Liver (tissue), 9 donors: ENCODE results near the gene CEL. TPM values are rescaled to one million over a fixed set of nuclear protein-coding genes. Genes with fewer than 3 reads are reported as not detected.

Source experiments
- DNase-seq: peaks from one replicate; pipeline ENCODE4 v3.0.0-alpha.2; 2017; ENCODE audit warnings: low spot score
- H3K27ac ChIP-seq, 2 donors: one replicate each; pipeline ENCODE4 v1.7.0; 2013; ENCODE audit warnings: inconsistent platforms in 2 of 2, low read length in 2 of 2, control low read depth in 1 of 2, low read depth in 1 of 2, mild to moderate bottlenecking in 1 of 2
- H3K27me3 ChIP-seq, 4 donors: one replicate each; pipeline versions ENCODE4 v1.6.1 to v1.7.0; 2013; ENCODE audit warnings: low read length in 3 of 4, inconsistent platforms in 1 of 4, mild to moderate bottlenecking in 1 of 4, moderate library complexity in 1 of 4; ENCODE audit not compliant: control insufficient read depth in 4 of 4, insufficient read depth in 4 of 4
- H3K36me3 ChIP-seq, 4 donors: one replicate each; pipeline versions ENCODE4 v1.6.1 to v1.7.0; 2013; ENCODE audit warnings: low read length in 3 of 4, mild to moderate bottlenecking in 3 of 4, low read depth in 1 of 4, moderate library complexity in 1 of 4; ENCODE audit not compliant: control insufficient read depth in 4 of 4, insufficient read depth in 3 of 4
- H3K4me1 ChIP-seq, 4 donors: one replicate each; pipeline versions ENCODE4 v1.6.1 to v1.7.0; 2013; ENCODE audit warnings: low read length in 3 of 4, mild to moderate bottlenecking in 3 of 4, moderate library complexity in 1 of 4; ENCODE audit not compliant: control insufficient read depth in 4 of 4, insufficient read depth in 4 of 4
- H3K4me3 ChIP-seq, 3 donors: one replicate each; pipeline versions ENCODE4 v1.6.1 to v1.7.0; 2013; ENCODE audit warnings: low read length in 3 of 3, control low read depth in 1 of 3, low read depth in 1 of 3, mild to moderate bottlenecking in 1 of 3
- H3K9ac ChIP-seq, 2 donors: one replicate each; pipeline ENCODE4 v1.7.0; 2013; ENCODE audit warnings: low read length in 2 of 2, mild to moderate bottlenecking in 2 of 2, moderate library complexity in 2 of 2, control low read depth in 1 of 2, low read depth in 1 of 2
- H3K9me3 ChIP-seq, 4 donors: one replicate each; pipeline versions ENCODE4 v1.6.1 to v1.7.0; 2013; ENCODE audit warnings: low read length in 3 of 4; ENCODE audit not compliant: control insufficient read depth in 4 of 4
- EGR1 ChIP-seq, 2 donors: IDR thresholded peaks; 2 replicates each; pipeline ENCODE4 v1.6.1; 2016 to 2018; ENCODE audit warnings: antibody characterized with exemption in 2 of 2, low read depth in 2 of 2
- FOXA1 ChIP-seq: IDR thresholded peaks from 2 replicates; pipeline ENCODE4 v1.6.1; 2016; ENCODE audit warnings: antibody characterized with exemption
- FOXA2 ChIP-seq: IDR thresholded peaks from 2 replicates; pipeline ENCODE4 v1.6.1; 2016; ENCODE audit warnings: antibody characterized with exemption
- GABPA ChIP-seq, 2 donors: IDR thresholded peaks in 1 of 2; conservative IDR thresholded peaks in 1 of 2; 2 replicates each; pipeline ENCODE4 v1.6.1; 2016; ENCODE audit warnings: antibody characterized with exemption in 2 of 2, mild to moderate bottlenecking in 1 of 2, moderate library complexity in 1 of 2
- NR2F2 ChIP-seq: IDR thresholded peaks from 2 replicates; pipeline ENCODE4 v1.6.1; 2016; ENCODE audit warnings: antibody characterized with exemption
- RAD21 ChIP-seq, 2 donors: IDR thresholded peaks; 2 replicates each; pipeline ENCODE4 v1.6.1; 2016; ENCODE audit warnings: antibody characterized with exemption in 2 of 2, mild to moderate bottlenecking in 2 of 2
- RXRA ChIP-seq, 2 donors: IDR thresholded peaks; 2 replicates each; pipeline ENCODE4 v1.6.1; 2017 to 2018; ENCODE audit warnings: antibody characterized with exemption in 2 of 2, mild to moderate bottlenecking in 1 of 2
- SP1 ChIP-seq: IDR thresholded peaks from 2 replicates; pipeline ENCODE4 v1.6.1; 2018; ENCODE audit warnings: antibody characterized with exemption, mild to moderate bottlenecking
- TAF1 ChIP-seq: conservative IDR thresholded peaks from 2 replicates; pipeline ENCODE4 v1.6.1; 2016; ENCODE audit warnings: antibody characterized with exemption, mild to moderate bottlenecking
- YY1 ChIP-seq: IDR thresholded peaks from 2 replicates; pipeline ENCODE4 v1.6.1; 2016; ENCODE audit warnings: antibody characterized with exemption, mild to moderate bottlenecking
- WGBS: extraction: QIAGEN DNeasy Blood & Tissue Kit; methylation state at CpG from one replicate; pipeline ENCODE4 v1.1.7; 2013; 5-methylcytosine and 5-hydroxymethylcytosine counted together
- polyA plus RNA-seq, 2 donors: library from polyadenylated mRNA; stranded (reverse) in 1 of 2; unstranded in 1 of 2; fragments of 200-250 nt in 1 of 2; fragments of >200 nt in 1 of 2; fragmentation: Nextera tagmentation in 1 of 2; extraction: Ambion mirVana in 1 of 2; gene quantifications; one replicate each; pipeline versions ENCODE4 v1.2.1 to v1.2.3, GENCODE V29; 2013 to 2015
- total RNA-seq, 2 donors: library from RNA; depleted of rRNA; stranded (reverse); fragments of >200 nt; gene quantifications; one replicate each; pipeline ENCODE4 v1.2.3, GENCODE V29; 2014
- TF ChIP-seq, protein P1 (sequence below): IDR thresholded peaks from 2 replicates; pipeline ENCODE4 v1.6.1; 2016; ENCODE audit warnings: antibody characterized with exemption, mild to moderate bottlenecking
- TF ChIP-seq, protein P2 (sequence below): fragments of 150-350 bp; IDR thresholded peaks from 2 replicates; pipeline ENCODE4 v1.5.1; 2017; ENCODE audit warnings: improper control_type of control experiment, low read depth, low read length; ENCODE audit not compliant: missing input control
- TF ChIP-seq, protein P3 (sequence below): IDR thresholded peaks from 2 replicates; pipeline ENCODE4 v1.6.1; 2016; ENCODE audit warnings: antibody characterized with exemption
- TF ChIP-seq, protein P4 (sequence below): IDR thresholded peaks from 2 replicates; pipeline ENCODE4 v1.6.1; 2016; ENCODE audit warnings: antibody characterized with exemption
- donor health status: healthy.
- donor health status: healthy.
- donor health status: healthy.
- donor health status: healthy.
- donor health status: healthy.

CEL gene
- total and polyA plus RNA-seq, 4 donors: 0.08 to 0.25 (median 0.09) TPM; not detected in 1

DNA sequence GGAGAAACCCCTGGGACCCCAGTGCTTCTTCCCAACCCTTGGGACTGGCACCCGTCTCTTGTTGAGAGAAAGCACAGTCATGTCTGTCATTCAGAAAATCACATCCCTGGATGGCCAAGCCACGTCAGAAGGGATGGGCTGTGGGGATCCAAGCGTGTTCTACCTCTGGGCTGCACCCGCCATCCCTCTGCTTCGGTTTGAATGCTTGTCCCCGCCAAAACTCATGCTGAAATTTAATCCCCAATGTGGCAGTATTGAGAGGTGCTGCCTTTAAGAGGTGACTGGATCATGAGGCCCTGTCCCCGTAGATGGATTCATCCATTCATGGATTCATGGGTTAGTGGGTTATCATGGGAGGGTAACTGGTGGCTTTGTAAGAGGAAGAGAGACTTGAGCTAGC is 27.0 kb downstream of the CEL start:
- H3K4me3 ChIP-seq: no peak overlapping the region
- no peak overlapping the region for H3K9ac ChIP-seq
- no peak for TF ChIP-seq GABPA (IDR thresholded peaks at IDR 0.05 in 1 of 2, conservative IDR thresholded peaks at IDR 0.05 in 1 of 2)
- TF ChIP-seq, protein P1, sequence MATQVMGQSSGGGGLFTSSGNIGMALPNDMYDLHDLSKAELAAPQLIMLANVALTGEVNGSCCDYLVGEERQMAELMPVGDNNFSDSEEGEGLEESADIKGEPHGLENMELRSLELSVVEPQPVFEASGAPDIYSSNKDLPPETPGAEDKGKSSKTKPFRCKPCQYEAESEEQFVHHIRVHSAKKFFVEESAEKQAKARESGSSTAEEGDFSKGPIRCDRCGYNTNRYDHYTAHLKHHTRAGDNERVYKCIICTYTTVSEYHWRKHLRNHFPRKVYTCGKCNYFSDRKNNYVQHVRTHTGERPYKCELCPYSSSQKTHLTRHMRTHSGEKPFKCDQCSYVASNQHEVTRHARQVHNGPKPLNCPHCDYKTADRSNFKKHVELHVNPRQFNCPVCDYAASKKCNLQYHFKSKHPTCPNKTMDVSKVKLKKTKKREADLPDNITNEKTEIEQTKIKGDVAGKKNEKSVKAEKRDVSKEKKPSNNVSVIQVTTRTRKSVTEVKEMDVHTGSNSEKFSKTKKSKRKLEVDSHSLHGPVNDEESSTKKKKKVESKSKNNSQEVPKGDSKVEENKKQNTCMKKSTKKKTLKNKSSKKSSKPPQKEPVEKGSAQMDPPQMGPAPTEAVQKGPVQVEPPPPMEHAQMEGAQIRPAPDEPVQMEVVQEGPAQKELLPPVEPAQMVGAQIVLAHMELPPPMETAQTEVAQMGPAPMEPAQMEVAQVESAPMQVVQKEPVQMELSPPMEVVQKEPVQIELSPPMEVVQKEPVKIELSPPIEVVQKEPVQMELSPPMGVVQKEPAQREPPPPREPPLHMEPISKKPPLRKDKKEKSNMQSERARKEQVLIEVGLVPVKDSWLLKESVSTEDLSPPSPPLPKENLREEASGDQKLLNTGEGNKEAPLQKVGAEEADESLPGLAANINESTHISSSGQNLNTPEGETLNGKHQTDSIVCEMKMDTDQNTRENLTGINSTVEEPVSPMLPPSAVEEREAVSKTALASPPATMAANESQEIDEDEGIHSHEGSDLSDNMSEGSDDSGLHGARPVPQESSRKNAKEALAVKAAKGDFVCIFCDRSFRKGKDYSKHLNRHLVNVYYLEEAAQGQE: no peak
- TF ChIP-seq, protein P2, sequence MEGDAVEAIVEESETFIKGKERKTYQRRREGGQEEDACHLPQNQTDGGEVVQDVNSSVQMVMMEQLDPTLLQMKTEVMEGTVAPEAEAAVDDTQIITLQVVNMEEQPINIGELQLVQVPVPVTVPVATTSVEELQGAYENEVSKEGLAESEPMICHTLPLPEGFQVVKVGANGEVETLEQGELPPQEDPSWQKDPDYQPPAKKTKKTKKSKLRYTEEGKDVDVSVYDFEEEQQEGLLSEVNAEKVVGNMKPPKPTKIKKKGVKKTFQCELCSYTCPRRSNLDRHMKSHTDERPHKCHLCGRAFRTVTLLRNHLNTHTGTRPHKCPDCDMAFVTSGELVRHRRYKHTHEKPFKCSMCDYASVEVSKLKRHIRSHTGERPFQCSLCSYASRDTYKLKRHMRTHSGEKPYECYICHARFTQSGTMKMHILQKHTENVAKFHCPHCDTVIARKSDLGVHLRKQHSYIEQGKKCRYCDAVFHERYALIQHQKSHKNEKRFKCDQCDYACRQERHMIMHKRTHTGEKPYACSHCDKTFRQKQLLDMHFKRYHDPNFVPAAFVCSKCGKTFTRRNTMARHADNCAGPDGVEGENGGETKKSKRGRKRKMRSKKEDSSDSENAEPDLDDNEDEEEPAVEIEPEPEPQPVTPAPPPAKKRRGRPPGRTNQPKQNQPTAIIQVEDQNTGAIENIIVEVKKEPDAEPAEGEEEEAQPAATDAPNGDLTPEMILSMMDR: no peak
- TF ChIP-seq RXRA (IDR thresholded peaks at IDR 0.05): no peak
- no peak for TF ChIP-seq FOXA2
- TF ChIP-seq EGR1 (IDR thresholded peaks at IDR 0.05; ENCODE audit: low read depth in 2 of 2): no peak
- no peak for TF ChIP-seq SP1
- no peak for TF ChIP-seq YY1
- 94% methylated on average over 7 of the region's 7 CpGs for WGBS
- H3K27me3 ChIP-seq: no peaks in the 10 kb centered on the region
- no peak for DNase-seq
- no peaks in the 10 kb centered on the region for H3K36me3 ChIP-seq
- no peaks in the 10 kb centered on the region for H3K4me1 ChIP-seq
- no peak overlapping the region for H3K27ac ChIP-seq
- no peaks in the 10 kb centered on the region for H3K9me3 ChIP-seq

DNA sequence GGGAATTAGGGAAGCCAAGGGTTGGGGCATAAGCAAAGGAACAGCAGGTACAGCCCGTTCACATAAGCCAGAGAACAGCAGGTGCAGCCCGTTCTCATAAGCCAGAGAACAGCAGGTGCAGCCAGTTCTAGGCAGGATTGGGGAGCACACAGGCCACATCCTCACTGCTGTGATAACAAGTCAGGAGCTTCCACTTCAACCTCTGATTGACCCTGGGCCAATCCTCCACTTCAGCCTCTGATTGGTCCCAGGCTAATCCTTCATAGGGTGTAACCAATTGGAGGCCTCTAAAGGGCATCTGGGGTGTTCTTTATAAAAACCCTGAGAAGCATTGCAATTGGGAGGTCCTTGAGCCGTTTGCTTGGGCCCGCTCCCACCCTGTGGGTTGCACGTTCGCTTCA is 27.5 kb downstream of the CEL start:
- no peak for DNase-seq
- H3K9me3 ChIP-seq: no peaks in the 10 kb centered on the region
- H3K4me3 ChIP-seq: no peak overlapping the region
- H3K27ac ChIP-seq: no peak overlapping the region
- H3K36me3 ChIP-seq: no peaks in the 10 kb centered on the region
- H3K27me3 ChIP-seq: no peaks in the 10 kb centered on the region
- H3K9ac ChIP-seq: no peak overlapping the region
- TF ChIP-seq RAD21 (IDR thresholded peaks at IDR 0.05) (no peak), RXRA (IDR thresholded peaks at IDR 0.05) (no peak), SP1 (no peak), FOXA1 (no peak), FOXA2 (no peak)
- TF ChIP-seq, protein P3, sequence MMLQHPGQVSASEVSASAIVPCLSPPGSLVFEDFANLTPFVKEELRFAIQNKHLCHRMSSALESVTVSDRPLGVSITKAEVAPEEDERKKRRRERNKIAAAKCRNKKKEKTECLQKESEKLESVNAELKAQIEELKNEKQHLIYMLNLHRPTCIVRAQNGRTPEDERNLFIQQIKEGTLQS: no peak
- no peaks in the 10 kb centered on the region for H3K4me1 ChIP-seq
- 93% methylated on average over 6 of the region's 6 CpGs for WGBS

DNA sequence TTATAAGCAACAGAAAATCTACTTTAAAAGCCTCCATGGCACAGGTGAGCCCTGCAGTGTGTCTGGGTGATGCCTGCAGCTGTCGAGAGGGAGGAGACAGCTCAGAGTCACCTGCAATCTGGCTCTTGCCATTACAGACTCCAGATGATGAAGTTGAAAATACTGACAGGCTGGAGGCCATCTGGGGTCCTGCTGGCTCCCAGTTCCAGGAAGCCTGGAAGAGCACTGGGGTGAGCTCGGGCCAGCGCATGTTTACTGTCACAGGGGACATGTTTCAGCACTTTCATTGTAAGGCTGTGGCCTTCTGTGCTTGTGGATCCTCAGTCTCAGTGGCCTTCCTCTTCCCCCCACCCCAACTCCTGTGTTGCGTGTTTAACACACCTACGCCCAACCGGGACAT is 28.4 kb downstream of the CEL start:
- WGBS: 60% methylated on average over 6 of the region's 6 CpGs
- no peak overlapping the region for H3K4me3 ChIP-seq
- H3K9me3 ChIP-seq: no peaks in the 10 kb centered on the region
- no peak for DNase-seq
- H3K36me3 ChIP-seq: no peaks in the 10 kb centered on the region
- H3K27ac ChIP-seq: no peak overlapping the region
- H3K4me1 ChIP-seq: no peaks in the 10 kb centered on the region
- TF ChIP-seq, protein P4, sequence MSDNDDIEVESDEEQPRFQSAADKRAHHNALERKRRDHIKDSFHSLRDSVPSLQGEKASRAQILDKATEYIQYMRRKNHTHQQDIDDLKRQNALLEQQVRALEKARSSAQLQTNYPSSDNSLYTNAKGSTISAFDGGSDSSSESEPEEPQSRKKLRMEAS: no peak
- TF ChIP-seq RAD21 (IDR thresholded peaks at IDR 0.05) (no peak), NR2F2 (no peak), TAF1 (no peak), FOXA1 (no peak), YY1 (no peak)
- H3K9ac ChIP-seq: no peak overlapping the region
- H3K27me3 ChIP-seq: no peaks in the 10 kb centered on the region
